ENCODE data around the gene GLA.

DNA sequence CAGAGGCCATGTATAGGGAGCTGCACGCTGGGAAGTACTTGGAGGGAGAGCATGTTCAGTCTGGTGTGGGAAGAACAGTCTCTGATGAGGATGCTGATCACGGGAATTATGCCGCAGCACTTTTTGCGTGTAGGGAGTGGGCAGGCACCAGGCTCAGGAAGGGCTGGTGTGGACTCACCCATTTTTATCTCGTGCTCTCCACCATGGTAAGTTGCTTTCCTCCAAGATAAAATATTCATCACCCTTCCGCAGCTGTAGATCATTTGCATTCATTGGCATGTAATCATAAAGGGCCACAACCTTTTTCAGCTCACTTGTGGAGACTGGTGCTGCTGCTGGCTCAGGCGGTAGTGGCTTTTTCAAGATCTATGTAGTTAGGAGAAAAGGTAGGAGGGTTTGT lies 47.3 kb downstream of the GLA start:
- TF ChIP-seq OSR2 (tag by site-specific recombination; IDR thresholded peaks at IDR 0.05) (no peak), ZNF146 (tag by site-specific recombination; IDR thresholded peaks at IDR 0.05) (no peak), ZNF768 (tag by site-specific recombination; IDR thresholded peaks at IDR 0.05) (no peak), BCL11A (tag by site-specific recombination; IDR thresholded peaks at IDR 0.05; ENCODE audit: low read depth) (no peak)
- TF ChIP-seq, protein P1, sequence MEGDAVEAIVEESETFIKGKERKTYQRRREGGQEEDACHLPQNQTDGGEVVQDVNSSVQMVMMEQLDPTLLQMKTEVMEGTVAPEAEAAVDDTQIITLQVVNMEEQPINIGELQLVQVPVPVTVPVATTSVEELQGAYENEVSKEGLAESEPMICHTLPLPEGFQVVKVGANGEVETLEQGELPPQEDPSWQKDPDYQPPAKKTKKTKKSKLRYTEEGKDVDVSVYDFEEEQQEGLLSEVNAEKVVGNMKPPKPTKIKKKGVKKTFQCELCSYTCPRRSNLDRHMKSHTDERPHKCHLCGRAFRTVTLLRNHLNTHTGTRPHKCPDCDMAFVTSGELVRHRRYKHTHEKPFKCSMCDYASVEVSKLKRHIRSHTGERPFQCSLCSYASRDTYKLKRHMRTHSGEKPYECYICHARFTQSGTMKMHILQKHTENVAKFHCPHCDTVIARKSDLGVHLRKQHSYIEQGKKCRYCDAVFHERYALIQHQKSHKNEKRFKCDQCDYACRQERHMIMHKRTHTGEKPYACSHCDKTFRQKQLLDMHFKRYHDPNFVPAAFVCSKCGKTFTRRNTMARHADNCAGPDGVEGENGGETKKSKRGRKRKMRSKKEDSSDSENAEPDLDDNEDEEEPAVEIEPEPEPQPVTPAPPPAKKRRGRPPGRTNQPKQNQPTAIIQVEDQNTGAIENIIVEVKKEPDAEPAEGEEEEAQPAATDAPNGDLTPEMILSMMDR (tag by site-specific recombination; IDR thresholded peaks at IDR 0.05), result no peak

Data from HEK293 (cell line).